ENCODE data around the gene FOXP1. TPM values are rescaled to one million over a fixed set of nuclear protein-coding genes. Genes with fewer than 3 reads are reported as not detected.

FOXP1 gene
- total RNA-seq, 1 experiment from 2014 or later, result 75.3 TPM

- Histone ChIP-seq H4K91ac (ENCODE audit: insufficient read length, low read depth, low read length) (no peak overlapping the region), H3K14ac (ENCODE audit: insufficient read depth, low read length) (no peak overlapping the region), H3K79me2 (ENCODE audit: insufficient read depth, low read length) (no peaks in the 10 kb centered on the region), H3K27ac (ENCODE audit: insufficient read length, low read depth, low read length) (no peak overlapping the region), H3K4me2 (ENCODE audit: insufficient read depth, insufficient read length, low read length) (no peak overlapping the region), H4K8ac (replicated peaks; ENCODE audit: insufficient read length, low read depth, low read length) (no peak overlapping the region), H3K9me3 (ENCODE audit: control insufficient read depth, low read depth, low read length) (no peaks in the 10 kb centered on the region), H2BK12ac (ENCODE audit: insufficient read length, low read depth, low read length) (no peak overlapping the region), H2AK5ac (ENCODE audit: insufficient read length, low read length) (no peak overlapping the region), H2BK120ac (ENCODE audit: low read depth, low read length, poor library complexity, severe bottlenecking) (no peak overlapping the region), H3K9ac (ENCODE audit: extremely low read depth, insufficient read length, low read length) (no peak overlapping the region), H2BK15ac (ENCODE audit: low read depth, low read length) (no peak overlapping the region), H3K4me1 (ENCODE audit: insufficient read depth, low read length) (no peaks in the 10 kb centered on the region; the same call in 1 of the 2 replicates), H4K20me1 (ENCODE audit: control insufficient read depth, insufficient read depth, insufficient read length) (no peaks in the 10 kb centered on the region), H3T11ph (ENCODE audit: low read length) (no peak overlapping the region), H4K5ac (ENCODE audit: insufficient read length, low read depth, low read length) (no peak overlapping the region), H2BK5ac (ENCODE audit: insufficient read length, low read length) (no peak overlapping the region), H3K56ac (ENCODE audit: insufficient read length, low read depth, low read length) (no peak overlapping the region), H3K27me3 (ENCODE audit: insufficient read depth, low read length) (no peaks in the 10 kb centered on the region), H2BK20ac (ENCODE audit: low read depth, low read length, poor library complexity, severe bottlenecking) (no peak overlapping the region), H3K4ac (ENCODE audit: low read depth, low read length) (no peak overlapping the region), H2AFZ (ENCODE audit: low read length) (no peak overlapping the region), H3K18ac (ENCODE audit: insufficient read length, low read depth, low read length) (no peak overlapping the region), H3K79me1 (ENCODE audit: insufficient read depth, low read depth, low read length, poor library complexity, severe bottlenecking) (no peaks in the 10 kb centered on the region), H3K23me2 (ENCODE audit: insufficient read length, low read depth, low read length, poor library complexity, severe bottlenecking) (no peaks in the 10 kb centered on the region), H3K23ac (ENCODE audit: insufficient read length, low read depth, low read length) (no peak overlapping the region)
- no peak for TF ChIP-seq CTCF (conservative IDR thresholded peaks at IDR 0.05)
- no peaks in the 10 kb centered on the region for H3K9me3 Mint-ChIP-seq
- peaks cover 14 to 32% of the 10 kb centered on the region in 2 experiments for H3K4me1 Mint-ChIP-seq
- no peak overlapping the region for H3K4me3 Mint-ChIP-seq
- H3K27me3 Mint-ChIP-seq (ENCODE audit: low read depth), result no peaks in the 10 kb centered on the region
- no CpG with 5 or more reads among the region's 8 CpGs for WGBS (ENCODE audit: extremely low coverage, insufficient read length, low lambda C conversion rate)
- peaks cover 12 to 36% (median 18%) of the 10 kb centered on the region in 3 experiments; a peak in 6 of 7 replicates for H3K36me3 Mint-ChIP-seq (ENCODE audit: insufficient read depth in 1 of 3, low read depth in 3 of 3)
- no peak for DNase-seq
- H3K27ac Mint-ChIP-seq, result no peak overlapping the region
Observed at GRCh38 chr3:70980646-70981170, 602.8 kb downstream of the FOXP1 start.

All from H9 (cell line).